NB4 (cell line): ENCODE data around the gene SHISA4.

ENCODE experiments used
- DNase-seq: peaks from one replicate; pipeline ENCODE4 v3.0.0; 2010; ENCODE audit warnings: low read depth
- H3K4me3 ChIP-seq: one replicate; pipeline ENCODE4 v1.5.1; 2011; ENCODE audit warnings: mild to moderate bottlenecking, low read depth, low read length, moderate library complexity
- MYC ChIP-seq: IDR thresholded peaks from 2 replicates; pipeline ENCODE4 v1.6.1; 2011; ENCODE audit warnings: low read depth, low read length
- POLR2A ChIP-seq: IDR thresholded peaks from 2 replicates; pipeline ENCODE4 v1.6.1; 2011; ENCODE audit warnings: mild to moderate bottlenecking; ENCODE audit not compliant: insufficient read length; ENCODE audit errors: extremely low read depth
- TF ChIP-seq, protein P1 (sequence below): IDR thresholded peaks from 2 replicates; pipeline ENCODE4 v1.6.1; 2011; ENCODE audit warnings: low read depth, low read length
- TF ChIP-seq, protein P2 (sequence below): IDR thresholded peaks from one replicate; pipeline ENCODE4 v1.5.1; 2012; ENCODE audit warnings: low read depth, low read length

Gene SHISA4

DNA sequence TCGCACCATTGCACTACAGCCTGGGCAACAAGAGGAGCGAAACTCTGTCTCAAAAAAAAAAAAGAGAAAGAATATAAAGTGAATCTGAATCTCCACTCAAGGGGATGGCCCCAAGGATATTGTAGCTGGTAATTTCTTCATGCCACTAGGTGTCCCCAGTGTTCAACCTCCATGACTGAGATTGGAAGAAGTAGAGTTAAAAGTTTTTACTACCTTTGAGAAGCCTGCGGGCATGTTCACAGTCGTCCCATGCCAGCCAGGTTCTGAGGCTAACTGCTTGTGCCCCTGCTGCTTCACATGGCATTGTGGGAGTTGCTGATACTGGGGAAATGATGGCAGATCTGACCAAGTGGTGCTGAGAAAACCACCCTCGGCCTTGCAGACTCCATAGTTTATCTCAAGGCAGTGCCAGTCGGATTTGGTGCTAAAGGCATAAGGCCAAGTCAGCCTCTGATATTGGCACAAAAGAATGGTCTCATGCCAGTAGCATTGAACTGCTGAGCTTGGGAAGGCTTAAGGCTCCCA is 10.8 kb upstream of the SHISA4 start:
- DNase-seq = peak; percentile 60
- TF ChIP-seq, protein P1, sequence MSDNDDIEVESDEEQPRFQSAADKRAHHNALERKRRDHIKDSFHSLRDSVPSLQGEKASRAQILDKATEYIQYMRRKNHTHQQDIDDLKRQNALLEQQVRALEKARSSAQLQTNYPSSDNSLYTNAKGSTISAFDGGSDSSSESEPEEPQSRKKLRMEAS = no peak
- TF ChIP-seq, protein P2, sequence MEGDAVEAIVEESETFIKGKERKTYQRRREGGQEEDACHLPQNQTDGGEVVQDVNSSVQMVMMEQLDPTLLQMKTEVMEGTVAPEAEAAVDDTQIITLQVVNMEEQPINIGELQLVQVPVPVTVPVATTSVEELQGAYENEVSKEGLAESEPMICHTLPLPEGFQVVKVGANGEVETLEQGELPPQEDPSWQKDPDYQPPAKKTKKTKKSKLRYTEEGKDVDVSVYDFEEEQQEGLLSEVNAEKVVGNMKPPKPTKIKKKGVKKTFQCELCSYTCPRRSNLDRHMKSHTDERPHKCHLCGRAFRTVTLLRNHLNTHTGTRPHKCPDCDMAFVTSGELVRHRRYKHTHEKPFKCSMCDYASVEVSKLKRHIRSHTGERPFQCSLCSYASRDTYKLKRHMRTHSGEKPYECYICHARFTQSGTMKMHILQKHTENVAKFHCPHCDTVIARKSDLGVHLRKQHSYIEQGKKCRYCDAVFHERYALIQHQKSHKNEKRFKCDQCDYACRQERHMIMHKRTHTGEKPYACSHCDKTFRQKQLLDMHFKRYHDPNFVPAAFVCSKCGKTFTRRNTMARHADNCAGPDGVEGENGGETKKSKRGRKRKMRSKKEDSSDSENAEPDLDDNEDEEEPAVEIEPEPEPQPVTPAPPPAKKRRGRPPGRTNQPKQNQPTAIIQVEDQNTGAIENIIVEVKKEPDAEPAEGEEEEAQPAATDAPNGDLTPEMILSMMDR = peak; percentile 46
- no peak overlapping the region for H3K4me3 ChIP-seq

DNA sequence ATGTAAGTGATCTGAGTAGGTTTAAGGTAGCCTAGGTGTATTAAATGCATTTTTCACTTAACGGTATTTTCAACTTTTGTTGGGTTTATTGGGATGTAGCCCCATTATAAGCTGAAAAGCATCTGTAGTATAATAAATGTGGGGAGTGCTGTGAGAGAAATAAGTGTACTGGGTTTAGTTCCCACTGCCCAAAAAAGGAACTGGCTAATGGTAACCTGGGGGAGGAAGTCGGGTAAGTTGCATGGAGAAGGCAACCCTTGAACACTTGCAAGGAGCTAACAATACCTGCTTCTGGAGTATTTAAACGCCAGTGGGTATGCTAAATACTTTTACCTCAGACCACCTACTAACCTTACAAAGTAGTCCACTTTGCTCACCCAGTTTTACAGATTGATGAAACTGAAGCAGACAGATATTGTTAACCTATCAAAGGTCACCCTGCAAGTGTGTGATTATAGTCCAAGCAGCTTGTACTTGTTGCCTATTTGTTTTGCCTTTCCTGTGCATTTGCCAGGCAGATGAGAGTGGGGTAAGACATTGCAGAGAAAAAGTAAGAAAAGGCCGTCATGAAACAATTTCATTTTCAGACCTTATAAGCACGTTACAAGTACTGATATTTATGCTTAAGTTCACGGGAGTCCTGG is 7.6 kb upstream of the SHISA4 start:
- H3K4me3 ChIP-seq = no peak overlapping the region
- peak; percentile 52 for DNase-seq
- no peak for TF ChIP-seq POLR2A
- TF ChIP-seq MYC = no peak
- TF ChIP-seq, protein P1 = no peak
- TF ChIP-seq, protein P2 = no peak

DNA sequence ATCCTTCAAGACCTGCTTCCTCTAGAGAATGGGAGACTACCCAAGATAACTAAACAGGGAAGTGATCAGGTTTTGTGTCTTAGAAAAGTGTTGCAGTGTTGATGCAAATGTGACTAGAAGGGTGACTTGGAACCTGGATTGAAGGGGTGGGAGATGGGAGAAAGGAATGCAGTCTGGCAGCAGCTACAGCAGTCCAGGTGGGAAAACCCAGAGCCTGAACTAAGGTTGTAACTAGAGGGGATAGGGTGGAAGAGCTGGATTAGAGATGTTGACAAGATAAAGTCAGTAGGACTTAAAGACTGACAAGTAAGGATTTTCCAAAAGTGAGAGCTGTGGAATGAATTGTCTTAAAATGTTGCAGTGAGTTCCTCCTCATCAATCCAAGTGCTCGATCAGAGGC is 7.1 kb upstream of the SHISA4 start:
- H3K4me3 ChIP-seq = no peak overlapping the region
- DNase-seq = no peak
- TF ChIP-seq POLR2A = no peak
- TF ChIP-seq, protein P1 = no peak
- TF ChIP-seq MYC = no peak
- TF ChIP-seq, protein P2 = no peak

DNA sequence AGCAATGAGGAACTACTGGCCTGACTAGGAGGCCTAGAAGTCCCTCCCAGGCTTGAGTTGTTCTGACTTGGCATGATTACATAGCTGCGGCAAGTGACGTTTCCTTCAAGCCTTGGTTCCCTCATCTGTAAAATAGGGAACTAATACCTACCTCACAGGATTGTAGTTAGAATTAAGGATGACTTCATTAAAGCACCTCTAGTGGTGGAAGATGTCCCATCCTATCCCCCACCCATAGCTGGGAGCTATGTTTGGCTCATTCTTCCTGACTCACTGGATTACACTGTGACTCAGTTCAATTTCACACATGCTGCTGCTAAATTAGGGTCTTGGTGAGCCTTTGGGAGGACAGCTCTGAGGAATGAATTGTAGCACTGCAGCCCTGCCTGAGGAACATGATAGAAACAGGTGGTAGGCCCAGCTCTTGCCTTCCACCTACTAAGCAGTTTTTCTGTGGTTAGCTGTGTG is 6.0 kb upstream of the SHISA4 start:
- no peak for TF ChIP-seq POLR2A
- TF ChIP-seq, protein P2 = peak; percentile 16
- peak; percentile 87 for DNase-seq
- no peak overlapping the region for H3K4me3 ChIP-seq

DNA sequence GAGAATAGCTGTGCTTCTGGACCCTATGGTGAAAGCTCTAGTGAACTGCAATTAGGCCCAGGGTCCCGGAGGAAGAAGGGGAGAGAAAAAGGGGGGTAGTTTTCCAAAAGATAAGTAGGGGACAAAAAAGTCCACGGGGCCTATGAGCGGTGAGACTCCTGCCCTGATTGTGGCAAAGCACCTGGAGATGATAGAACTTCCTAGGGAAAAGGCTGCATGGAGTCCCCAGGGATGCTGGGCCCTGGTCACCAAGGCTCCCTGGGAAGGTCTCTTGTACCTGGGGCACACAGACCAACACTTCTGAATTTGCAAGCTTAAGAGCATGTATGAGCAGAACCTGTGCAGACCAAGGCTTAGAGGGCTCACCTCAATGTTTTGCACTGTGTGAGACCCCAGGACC is 5.4 kb upstream of the SHISA4 start:
- H3K4me3 ChIP-seq = no peak overlapping the region
- DNase-seq = no peak
- no peak for TF ChIP-seq MYC
- TF ChIP-seq, protein P1 = no peak
- TF ChIP-seq POLR2A = no peak
- TF ChIP-seq, protein P2 = no peak

DNA sequence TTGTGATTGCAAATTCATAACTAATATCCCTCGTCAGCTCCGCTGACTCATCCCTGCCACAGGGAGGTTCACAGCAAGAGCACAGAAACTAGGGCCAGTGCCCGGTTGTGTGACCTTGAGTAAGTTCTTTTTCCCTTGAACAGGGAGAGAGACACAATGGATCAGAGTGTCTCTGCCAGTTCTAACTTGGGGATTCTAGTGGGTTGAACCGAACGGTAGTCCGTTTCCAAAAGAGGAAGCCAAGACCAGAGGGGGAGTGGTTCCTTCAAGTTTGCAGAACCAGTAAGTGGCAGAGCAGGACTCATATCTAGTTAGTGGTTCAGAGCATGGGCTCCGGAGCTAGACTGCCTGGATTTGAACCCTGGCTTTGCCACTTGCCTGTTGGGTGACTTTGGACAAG is 4.9 kb upstream of the SHISA4 start:
- H3K4me3 ChIP-seq = no peak overlapping the region
- DNase-seq = peak; percentile 67
- TF ChIP-seq POLR2A (no peak), MYC (no peak)
- TF ChIP-seq, protein P1 = no peak
- TF ChIP-seq, protein P2 = no peak
